T-helper 2 cell treated with Interferon-gamma antibody and Interleukin-4, amounts not matched to agents 5 μg/mL and 100 μg/mL, for 36 hours (primary cell): Measurements from ENCODE around the gene KIAA0513.

Experiments
- DNase-seq: peaks from one replicate; pipeline ENCODE4 v3.0.0; 2021; ENCODE audit warnings: low spot score
- H3K27ac Mint-ChIP-seq: one replicate; pipeline ENCODE4 v1.8.0; 2021; ENCODE audit warnings: mild to moderate bottlenecking, mixed read lengths
- H3K27me3 Mint-ChIP-seq: one replicate; pipeline ENCODE4 v1.8.0; 2021; ENCODE audit warnings: low read depth, mixed read lengths
- H3K36me3 Mint-ChIP-seq: one replicate; pipeline ENCODE4 v1.8.0; 2021; ENCODE audit warnings: low read depth, mixed read lengths
- H3K4me1 Mint-ChIP-seq: one replicate; pipeline ENCODE4 v1.8.0; 2021; ENCODE audit warnings: low read depth, mixed read lengths
- H3K4me3 Mint-ChIP-seq: one replicate; pipeline ENCODE4 v1.8.0; 2022; ENCODE audit warnings: mild to moderate bottlenecking, moderate library complexity, mixed read lengths
- H3K9me3 Mint-ChIP-seq: one replicate; pipeline ENCODE4 v1.8.0; 2021; ENCODE audit warnings: mixed read lengths

KIAA0513 gene

DNA sequence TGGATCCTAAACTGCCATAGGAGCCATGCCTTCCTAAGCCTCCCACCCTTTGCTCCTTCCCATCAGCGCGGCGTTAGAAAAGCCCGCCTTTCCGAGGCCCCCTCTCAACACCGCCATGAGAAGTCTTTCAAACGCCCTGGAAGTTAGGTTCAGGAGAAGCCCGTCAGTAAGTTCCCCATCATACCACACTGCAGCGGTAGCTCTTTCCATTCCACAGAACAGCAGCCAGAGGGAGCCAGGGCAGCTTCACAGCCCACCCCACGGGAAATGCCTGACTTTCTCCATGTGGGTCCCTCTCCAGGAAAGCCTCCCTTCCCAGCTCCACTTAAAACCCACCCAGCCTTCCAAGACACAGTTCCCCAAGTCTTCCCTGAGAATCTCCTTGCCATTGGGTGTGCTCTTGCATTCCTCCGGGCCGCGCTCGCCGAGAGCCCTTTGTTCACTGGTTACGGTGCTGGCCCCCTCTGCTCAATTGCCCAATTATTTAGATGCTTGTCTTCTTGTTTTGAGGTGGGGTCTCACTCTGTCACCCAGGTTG is 28.7 kb downstream of the KIAA0513 start:
- no peaks in the 10 kb centered on the region for H3K9me3 Mint-ChIP-seq
- peaks cover 14% of the 10 kb centered on the region for H3K27me3 Mint-ChIP-seq
- peaks cover 30% of the 10 kb centered on the region for H3K4me1 Mint-ChIP-seq
- peak overlapping the region; percentile 68 for H3K4me3 Mint-ChIP-seq
- no peak for DNase-seq
- peaks cover 2% of the 10 kb centered on the region for H3K36me3 Mint-ChIP-seq
- H3K27ac Mint-ChIP-seq = peak overlapping the region; percentile 78

DNA sequence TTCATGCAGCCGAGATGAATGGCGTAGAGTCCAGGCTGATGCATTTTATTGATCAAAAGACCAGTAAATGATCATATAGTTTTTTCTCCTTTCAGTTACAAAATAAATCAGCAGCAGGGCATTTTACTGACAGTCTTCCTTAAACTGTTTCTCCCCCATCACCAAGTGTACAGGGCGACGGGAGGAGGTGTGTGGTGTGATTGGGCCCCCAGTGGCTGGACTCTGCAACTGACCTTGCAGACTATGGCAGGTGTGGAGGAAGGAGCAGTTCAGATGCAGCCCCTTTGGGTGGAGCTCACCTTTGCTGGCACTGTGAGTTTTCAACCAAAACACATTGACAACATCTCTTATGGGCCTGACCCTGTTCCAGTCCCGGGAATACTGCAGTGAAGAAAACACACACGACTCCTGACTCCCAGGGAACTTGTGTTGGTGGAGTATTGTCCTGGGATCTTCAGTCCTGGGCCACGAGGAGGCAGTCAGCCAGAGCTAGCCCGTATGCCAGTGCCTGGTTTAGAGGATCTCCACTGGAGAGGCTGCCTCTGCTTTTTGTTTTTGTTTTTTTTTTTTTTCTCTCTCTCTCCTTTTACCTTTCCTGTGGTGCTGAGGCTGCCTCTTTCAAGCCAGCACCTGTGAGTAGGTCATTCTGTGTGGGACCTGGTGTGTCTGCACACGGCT is 29.8 kb downstream of the KIAA0513 start:
- no peak for DNase-seq
- no peaks in the 10 kb centered on the region for H3K9me3 Mint-ChIP-seq
- no peak overlapping the region for H3K27ac Mint-ChIP-seq
- peaks cover 15% of the 10 kb centered on the region for H3K27me3 Mint-ChIP-seq
- peaks cover 2% of the 10 kb centered on the region for H3K36me3 Mint-ChIP-seq
- H3K4me3 Mint-ChIP-seq = peak overlapping the region; percentile 68
- H3K4me1 Mint-ChIP-seq = peaks cover 30% of the 10 kb centered on the region

DNA sequence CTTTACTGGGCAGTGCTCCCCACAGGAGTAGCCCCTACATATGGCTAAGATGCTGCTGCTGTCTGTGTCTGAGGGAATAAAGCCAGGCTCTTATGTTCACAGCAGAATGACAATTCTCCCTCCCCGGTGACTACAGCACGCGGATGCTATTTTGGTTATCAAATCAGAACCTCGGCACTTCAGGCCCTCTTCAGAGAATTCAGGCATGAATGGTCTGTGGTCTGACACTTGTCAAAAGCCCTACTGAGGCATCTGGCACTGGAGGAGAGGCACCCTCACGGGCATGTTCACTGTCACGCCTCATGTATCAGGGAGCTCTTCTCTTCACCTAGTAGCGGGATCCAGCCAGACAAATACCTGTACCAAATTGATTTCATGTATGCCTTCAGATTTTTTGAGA is 30.4 kb downstream of the KIAA0513 start:
- DNase-seq = no peak
- peak overlapping the region; percentile 41 for H3K4me3 Mint-ChIP-seq
- H3K27ac Mint-ChIP-seq = no peak overlapping the region
- H3K27me3 Mint-ChIP-seq = peaks cover 15% of the 10 kb centered on the region
- H3K36me3 Mint-ChIP-seq = peaks cover 2% of the 10 kb centered on the region
- no peaks in the 10 kb centered on the region for H3K9me3 Mint-ChIP-seq
- H3K4me1 Mint-ChIP-seq = peaks cover 30% of the 10 kb centered on the region

DNA sequence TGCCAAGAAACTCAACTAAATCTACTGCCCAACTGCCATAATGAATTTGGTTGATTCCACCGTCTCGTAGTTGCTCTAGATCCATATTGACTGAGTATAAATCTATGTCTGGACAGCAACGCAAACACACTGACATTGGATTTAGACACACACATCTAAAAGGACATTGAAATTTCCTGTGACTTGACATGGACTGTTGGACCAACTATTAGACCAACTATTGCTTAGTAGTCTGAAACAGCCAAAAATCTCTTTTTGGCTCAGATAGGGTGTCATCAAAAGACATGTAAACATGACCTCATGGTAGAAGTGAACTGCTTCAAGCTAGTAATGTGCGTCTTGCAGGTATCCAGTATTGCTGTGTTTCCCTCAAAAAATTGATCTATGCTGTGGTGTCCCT is 31.3 kb downstream of the KIAA0513 start:
- Mint-ChIP-seq H3K4me1 (peaks cover 30% of the 10 kb centered on the region), H3K4me3 (no peak overlapping the region), H3K36me3 (peaks cover 2% of the 10 kb centered on the region), H3K9me3 (no peaks in the 10 kb centered on the region), H3K27ac (no peak overlapping the region), H3K27me3 (peaks cover 15% of the 10 kb centered on the region)
- no peak for DNase-seq

DNA sequence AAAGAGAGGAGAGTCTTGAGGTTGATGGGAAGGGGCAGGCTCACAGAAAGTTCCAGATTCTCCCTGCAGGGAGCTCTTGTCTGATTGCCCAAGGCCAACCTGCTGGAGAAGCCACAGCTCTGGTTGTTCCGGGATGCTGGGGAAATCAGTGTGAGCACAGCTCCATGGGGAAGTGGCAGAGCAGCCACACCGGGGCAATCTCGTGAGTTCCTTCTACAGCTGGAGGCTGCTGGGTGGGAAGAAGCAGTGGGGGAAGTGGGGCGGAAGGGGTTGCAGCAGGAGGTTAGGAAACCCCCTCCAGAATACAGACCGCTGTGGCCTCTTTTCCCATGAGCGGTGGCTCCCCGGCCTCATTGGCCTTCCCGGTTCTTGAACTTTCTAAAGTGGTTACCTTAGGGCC is 34.0 kb downstream of the KIAA0513 start:
- Mint-ChIP-seq H3K36me3 (peaks cover 2% of the 10 kb centered on the region), H3K27ac (no peak overlapping the region), H3K27me3 (peaks cover 15% of the 10 kb centered on the region), H3K4me3 (no peak overlapping the region), H3K9me3 (no peaks in the 10 kb centered on the region), H3K4me1 (peaks cover 14% of the 10 kb centered on the region)
- no peak for DNase-seq

DNA sequence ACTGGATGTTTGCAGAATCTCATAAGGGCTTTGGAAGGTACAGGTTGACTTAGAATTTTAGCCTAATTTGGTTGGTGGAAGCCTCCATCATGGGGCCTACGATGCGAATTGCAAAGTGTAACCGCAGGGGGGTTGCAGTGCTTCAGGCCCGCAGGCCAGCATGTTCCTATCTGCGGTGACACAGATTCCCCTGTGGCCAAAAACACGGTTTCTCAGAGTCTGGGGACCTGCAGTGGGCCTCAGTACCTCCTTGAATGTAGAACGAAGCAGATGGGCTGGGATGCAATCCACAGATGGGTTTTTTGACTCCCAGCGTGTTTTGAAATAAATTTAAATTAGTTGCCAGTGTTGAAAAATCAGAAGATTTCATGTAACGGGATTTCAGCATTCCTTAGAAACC is 34.7 kb downstream of the KIAA0513 start:
- no peak for DNase-seq
- Mint-ChIP-seq H3K27ac (no peak overlapping the region), H3K4me1 (peaks cover 6% of the 10 kb centered on the region), H3K36me3 (peaks cover 2% of the 10 kb centered on the region), H3K9me3 (no peaks in the 10 kb centered on the region), H3K4me3 (no peak overlapping the region), H3K27me3 (peaks cover 11% of the 10 kb centered on the region)

DNA sequence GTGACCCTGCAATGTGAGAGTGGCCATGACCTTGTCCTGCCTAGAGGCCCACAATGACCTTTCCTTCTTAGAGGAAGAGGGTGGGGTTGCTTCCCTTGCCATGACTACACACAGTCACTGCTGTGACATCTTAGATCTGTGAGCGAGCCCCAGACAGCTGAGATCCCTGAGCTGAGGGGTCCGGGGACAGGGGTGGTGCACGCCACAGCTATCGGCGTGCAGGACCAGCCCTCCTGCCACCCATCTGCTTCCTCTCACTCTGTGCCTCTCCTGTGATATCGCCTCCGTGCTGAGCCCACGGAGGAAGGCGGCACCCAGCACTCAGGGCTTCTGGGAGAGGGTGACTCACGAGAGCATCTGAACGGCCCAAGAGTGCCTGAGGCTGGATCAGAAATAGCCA is 35.2 kb downstream of the KIAA0513 start:
- peaks cover 2% of the 10 kb centered on the region for H3K4me1 Mint-ChIP-seq
- H3K36me3 Mint-ChIP-seq = no peaks in the 10 kb centered on the region
- peaks cover 7% of the 10 kb centered on the region for H3K27me3 Mint-ChIP-seq
- H3K27ac Mint-ChIP-seq = no peak overlapping the region
- no peak overlapping the region for H3K4me3 Mint-ChIP-seq
- H3K9me3 Mint-ChIP-seq = no peaks in the 10 kb centered on the region
- DNase-seq = no peak

DNA sequence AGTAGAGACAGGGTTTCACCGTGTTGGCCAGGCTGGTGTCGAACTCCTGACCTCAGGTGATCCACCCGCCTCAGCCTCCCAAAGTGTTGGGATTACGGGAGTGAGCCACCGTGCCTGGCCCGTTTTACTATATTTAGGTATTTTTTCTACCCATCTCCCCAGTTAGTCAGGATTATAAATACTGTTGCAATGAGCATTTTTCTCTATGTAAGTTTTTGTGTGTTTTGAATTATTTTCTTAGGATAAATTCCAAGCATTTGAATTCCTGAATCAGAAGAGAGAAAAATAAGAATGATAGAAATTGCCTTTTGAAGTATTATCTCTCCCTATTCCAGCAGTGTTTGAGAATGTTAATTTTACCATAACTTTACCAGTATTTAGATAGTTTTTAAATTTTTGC is 36.6 kb downstream of the KIAA0513 start:
- peaks cover 3% of the 10 kb centered on the region for H3K27me3 Mint-ChIP-seq
- H3K9me3 Mint-ChIP-seq = no peaks in the 10 kb centered on the region
- DNase-seq = no peak
- H3K4me3 Mint-ChIP-seq = no peak overlapping the region
- peaks cover 2% of the 10 kb centered on the region for H3K4me1 Mint-ChIP-seq
- no peak overlapping the region for H3K27ac Mint-ChIP-seq
- no peaks in the 10 kb centered on the region for H3K36me3 Mint-ChIP-seq

DNA sequence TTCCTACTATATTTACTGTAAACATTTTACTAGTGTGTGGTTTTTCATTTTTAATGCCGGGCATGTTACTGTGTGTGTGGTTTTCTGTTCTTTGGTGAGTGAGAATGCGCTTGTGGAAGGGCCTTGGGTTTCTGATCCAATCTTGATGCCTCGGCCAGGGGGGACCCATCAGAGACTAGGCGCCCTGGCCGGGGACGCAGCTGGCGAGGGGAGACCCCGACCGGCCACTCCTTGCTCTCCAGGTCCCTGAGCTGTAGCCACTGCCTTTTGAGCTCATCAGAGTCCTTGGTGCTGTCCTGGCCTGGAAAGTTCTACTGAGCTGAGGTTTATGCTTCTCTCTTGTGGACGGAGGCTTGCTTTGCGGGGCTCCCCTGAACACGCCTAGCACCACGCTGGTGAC is 37.5 kb downstream of the KIAA0513 start:
- DNase-seq = no peak
- Mint-ChIP-seq H3K4me3 (no peak overlapping the region), H3K36me3 (no peaks in the 10 kb centered on the region), H3K27me3 (peaks cover 2% of the 10 kb centered on the region), H3K9me3 (no peaks in the 10 kb centered on the region), H3K4me1 (no peaks in the 10 kb centered on the region), H3K27ac (no peak overlapping the region)

DNA sequence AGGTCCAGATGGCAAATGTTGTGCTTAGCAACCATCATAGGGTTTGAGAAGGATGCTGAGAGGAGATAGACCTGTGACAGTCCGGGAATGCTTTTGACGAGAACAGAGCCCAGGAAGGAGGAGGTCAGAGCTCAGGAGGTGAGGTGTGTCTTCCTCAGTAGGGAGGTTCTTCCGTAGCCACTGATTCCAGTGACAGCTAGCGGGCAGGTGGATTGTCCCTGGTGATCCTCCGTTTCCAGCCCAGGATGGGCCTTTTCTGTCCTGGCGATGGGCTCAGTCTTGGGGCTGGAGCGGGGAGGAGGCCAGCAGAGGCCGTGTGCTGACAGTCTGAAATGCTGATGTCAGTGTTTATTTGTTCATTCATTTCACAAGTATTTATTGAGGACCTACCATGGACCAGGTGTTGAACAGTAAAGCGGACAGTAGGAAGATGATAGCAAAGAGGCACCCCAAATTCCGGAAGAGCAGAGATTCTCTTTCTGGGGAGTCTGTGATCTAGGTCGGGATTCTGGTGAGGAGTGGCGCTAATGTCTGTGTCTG is 38.8 kb downstream of the KIAA0513 start:
- no peaks in the 10 kb centered on the region for H3K36me3 Mint-ChIP-seq
- no peak for DNase-seq
- H3K4me1 Mint-ChIP-seq = no peaks in the 10 kb centered on the region
- no peaks in the 10 kb centered on the region for H3K9me3 Mint-ChIP-seq
- peaks cover under 1% of the 10 kb centered on the region for H3K27me3 Mint-ChIP-seq
- H3K4me3 Mint-ChIP-seq = no peak overlapping the region
- H3K27ac Mint-ChIP-seq = no peak overlapping the region

DNA sequence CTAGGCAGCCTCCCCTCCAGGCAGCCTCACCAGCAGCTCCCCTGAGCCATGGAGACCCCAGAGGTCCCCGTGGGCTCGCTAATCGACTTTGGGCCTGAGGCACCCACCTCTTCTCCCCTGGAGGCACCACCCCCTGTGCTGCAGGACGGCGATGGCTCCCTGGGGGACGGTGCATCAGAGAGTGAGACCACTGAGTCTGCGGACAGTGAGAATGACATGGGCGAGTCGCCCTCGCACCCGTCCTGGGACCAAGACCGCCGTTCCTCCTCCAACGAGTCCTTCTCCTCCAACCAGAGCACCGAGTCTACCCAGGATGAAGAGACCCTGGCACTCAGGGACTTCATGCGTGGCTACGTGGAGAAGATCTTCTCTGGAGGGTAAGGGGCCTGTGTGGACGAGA is 39.4 kb downstream of the KIAA0513 start:
- no peak for DNase-seq
- H3K27ac Mint-ChIP-seq = no peak overlapping the region
- H3K36me3 Mint-ChIP-seq = no peaks in the 10 kb centered on the region
- no peak overlapping the region for H3K4me3 Mint-ChIP-seq
- H3K4me1 Mint-ChIP-seq = no peaks in the 10 kb centered on the region
- no peaks in the 10 kb centered on the region for H3K27me3 Mint-ChIP-seq
- no peaks in the 10 kb centered on the region for H3K9me3 Mint-ChIP-seq

DNA sequence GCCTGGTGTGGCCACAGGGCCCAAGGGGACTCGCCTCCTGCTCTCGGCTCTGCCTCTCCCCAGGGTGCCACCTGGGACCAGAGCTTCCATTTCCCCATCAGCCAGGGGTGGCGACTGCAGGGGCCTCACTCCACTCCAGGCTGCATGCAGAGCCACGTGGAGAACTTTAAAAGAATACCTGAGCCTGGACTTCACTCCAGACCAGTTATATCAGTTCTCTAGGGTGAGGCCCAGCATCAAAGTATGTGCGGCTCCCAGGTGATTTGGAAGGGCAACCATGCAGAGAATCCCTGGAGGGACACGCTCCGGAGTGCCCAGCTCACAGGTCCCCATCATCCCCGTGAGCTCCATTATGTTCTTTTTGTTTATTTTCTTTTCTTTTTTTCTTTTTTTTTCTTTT is 39.8 kb downstream of the KIAA0513 start:
- H3K4me1 Mint-ChIP-seq = no peaks in the 10 kb centered on the region

DNA sequence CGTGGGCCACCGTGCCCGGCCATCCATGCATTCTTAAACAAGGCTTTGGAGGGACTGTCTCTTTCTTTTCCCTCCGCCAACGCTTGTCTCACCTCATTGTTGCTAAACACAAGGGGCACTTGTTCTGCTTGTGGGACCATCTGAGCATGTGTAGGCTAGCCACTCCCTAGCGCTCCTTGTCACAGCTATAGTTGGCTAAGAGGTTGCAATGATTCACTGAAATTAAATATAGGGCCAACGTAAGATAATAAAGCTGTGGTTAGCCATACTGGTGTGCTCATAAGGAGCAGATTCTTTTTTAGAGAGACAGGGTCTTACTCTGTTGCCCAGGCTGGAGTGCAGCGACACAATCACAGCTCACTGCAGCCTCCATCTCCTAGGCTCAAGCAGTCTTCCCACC is 41.2 kb downstream of the KIAA0513 start:
- Mint-ChIP-seq H3K27me3 (no peaks in the 10 kb centered on the region), H3K4me1 (no peaks in the 10 kb centered on the region), H3K36me3 (no peaks in the 10 kb centered on the region), H3K9me3 (no peaks in the 10 kb centered on the region), H3K4me3 (no peak overlapping the region), H3K27ac (no peak overlapping the region)
- no peak for DNase-seq

More for the DNA sequence above, 39.8 kb downstream of the KIAA0513 start:
- no peak for DNase-seq
- no peaks in the 10 kb centered on the region for H3K27me3 Mint-ChIP-seq
- no peak overlapping the region for H3K27ac Mint-ChIP-seq
- H3K9me3 Mint-ChIP-seq = no peaks in the 10 kb centered on the region
- H3K4me3 Mint-ChIP-seq = no peak overlapping the region
- H3K36me3 Mint-ChIP-seq = no peaks in the 10 kb centered on the region

DNA sequence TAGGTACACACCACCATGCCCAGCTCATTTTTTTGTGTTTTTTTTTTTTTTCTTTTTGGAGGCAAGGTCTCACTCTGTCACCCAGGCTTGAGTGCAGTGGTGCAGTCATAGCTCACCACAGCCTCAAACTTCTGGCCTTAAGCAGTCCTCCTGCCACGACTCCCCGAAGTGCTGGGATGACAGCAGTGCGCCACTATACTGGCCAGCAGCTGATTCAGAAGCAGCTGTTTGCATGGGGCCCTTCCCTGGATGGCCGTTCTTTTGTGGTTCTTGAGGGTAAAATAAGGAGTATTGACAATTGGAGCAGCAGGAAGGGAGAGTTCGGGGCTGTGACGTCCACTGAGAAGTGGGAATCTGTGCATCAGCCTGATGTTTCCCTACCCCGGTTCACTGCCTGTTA is 41.6 kb downstream of the KIAA0513 start:
- Mint-ChIP-seq H3K27me3 (no peaks in the 10 kb centered on the region), H3K9me3 (no peaks in the 10 kb centered on the region), H3K4me3 (no peak overlapping the region), H3K4me1 (no peaks in the 10 kb centered on the region), H3K27ac (no peak overlapping the region), H3K36me3 (no peaks in the 10 kb centered on the region)
- DNase-seq = no peak
